Stimulated activated CD8-positive, alpha-beta memory T cell treated with anti-CD3 and anti-CD28 coated beads, Interleukin-7, amount 100 ng/mL, for 4 hours (primary cell): ENCODE results near the gene FLRT1.
A peak's percentile ranks its signal among the peaks of the same experiment; 100 is the strongest.
"Not testable (repeated sequence)": the region's sequence is repeated elsewhere in the genome, so short reads cannot be mapped to it uniquely, and the experiment has no call there.

Experiments
- DNase-seq, 2 donors: peaks; one replicate each; pipeline ENCODE4 v3.0.0-alpha.2; 2020; ENCODE audit warnings: low read depth in 2 of 2

The FLRT1 gene

DNA sequence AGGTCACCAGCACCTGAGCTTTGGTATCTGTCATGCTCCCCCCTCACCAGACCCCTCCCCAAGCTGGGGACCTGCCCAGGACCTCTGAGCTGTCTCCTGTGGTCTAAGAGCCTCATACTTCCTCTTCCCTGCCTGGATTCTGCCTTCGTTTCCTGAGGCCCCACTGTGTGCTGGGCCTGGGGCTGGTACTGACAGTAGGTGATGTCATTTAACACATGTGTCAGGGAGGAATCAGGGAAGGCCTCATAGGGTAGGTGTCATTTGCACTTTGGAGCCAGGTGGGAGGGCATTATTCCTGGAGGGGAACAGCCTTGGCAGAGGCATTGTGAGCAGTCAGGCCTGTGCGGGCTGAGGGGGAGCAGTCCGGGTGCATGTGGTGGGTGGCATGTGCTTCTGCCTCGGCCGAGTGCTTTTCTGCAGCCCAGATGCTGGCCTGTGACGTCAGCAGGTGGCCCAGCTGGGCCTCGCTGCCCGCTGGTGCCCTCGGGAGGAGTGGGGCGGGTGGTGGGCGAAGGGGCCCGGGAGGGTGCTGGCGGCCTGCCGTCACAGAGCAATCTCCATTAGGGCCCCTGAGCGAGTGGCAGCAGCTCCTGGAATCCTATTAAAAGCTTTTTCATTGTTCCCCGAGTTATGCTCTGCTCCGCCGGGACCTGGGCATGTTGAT is 9.1 kb downstream of the FLRT1 start:
- no peak for DNase-seq

- DNase-seq = no peak
Observed at GRCh38 chr11:64045700-64046099, 10.0 kb downstream of the FLRT1 start.

DNA sequence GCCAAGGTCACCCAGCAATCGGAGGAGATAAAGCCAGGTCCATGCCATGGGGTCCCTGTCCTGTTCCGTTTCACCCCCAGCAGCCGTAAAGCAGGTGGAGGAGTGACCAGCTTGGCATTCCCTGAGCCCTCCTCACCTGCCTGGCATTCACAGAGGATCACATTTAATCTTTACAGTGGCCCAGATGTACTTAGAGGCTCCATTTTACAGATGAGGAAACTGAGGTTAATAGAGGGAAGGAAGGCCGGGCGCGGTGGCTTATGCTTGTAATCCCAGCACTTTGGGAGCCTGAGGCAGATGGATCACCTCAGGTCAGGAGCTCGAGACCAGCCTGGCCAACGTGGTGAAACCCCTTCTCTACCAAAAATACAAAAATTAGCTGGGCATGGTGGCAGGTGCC is 11.6 kb downstream of the FLRT1 start:
- not testable (repeated sequence) for DNase-seq

GRCh38 chr11:64048042-64048854 is 12.5 kb downstream of the FLRT1 start:
- no peak for DNase-seq

GRCh38 chr11:64049509-64049908 is 13.8 kb downstream of the FLRT1 start:
- DNase-seq = no peak

DNA sequence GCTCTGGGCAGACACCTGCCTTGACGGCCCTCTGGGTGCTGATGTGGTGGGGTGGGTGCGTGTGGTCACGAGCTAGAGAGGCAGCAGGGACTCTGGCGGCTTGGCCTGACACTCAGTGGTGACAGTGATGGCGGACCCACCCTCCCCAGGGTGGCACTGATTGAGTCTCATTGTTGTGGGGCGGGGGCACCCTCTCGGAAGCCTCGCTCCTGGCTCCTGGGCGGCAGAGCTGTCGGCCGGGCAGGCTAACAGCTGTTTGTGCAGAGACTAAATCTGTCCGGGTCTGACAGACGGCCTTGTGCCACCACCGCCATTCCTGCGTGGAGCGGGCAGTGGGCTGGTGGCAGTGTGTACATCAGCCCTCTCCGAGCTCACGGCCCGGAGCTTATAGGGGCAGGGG is 15.6 kb downstream of the FLRT1 start:
- no peak for DNase-seq

DNA sequence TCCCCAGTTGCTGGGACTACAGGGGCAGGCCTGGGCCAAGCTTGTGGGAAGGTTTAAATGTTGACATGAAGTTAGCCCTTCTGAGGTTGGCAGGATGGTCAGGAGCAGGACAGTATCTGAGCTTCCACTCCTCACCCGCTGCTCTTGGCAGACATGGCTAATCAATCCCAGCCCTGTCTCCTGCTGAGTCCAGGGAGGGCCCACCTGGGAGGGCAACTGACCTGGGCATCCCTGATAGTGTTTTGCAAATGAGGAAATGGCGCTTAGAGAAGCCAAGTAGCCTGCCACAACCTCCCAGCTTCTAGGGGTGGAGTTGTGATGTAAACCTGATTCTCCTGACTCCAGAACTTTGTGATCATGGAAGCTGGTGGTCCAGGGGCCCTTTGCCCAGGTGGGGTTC is 16.7 kb downstream of the FLRT1 start:
- DNase-seq = no peak

GRCh38 chr11:64052938-64053622 is 17.3 kb downstream of the FLRT1 start:
- no peak for DNase-seq

DNA sequence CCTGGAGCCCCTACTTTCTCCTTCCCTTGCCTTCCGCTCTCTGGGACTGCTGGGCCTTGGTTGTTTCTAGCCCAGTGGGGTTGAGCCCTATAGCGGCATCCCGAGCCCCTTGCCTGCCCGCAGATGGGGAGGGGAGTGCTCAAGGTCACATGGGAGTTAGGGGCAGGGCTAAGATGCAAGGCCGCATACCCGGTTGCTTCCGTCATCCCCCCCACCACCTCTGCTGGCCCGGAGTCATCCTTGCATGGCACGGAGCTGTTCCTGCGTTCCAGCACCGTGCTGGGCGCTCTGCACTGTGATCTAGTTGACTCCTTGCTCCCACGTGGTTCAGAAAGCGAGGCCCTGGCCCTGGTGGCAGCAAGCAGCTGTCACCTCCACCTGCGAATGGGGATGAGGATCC is 18.0 kb downstream of the FLRT1 start:
- no peak for DNase-seq

DNA sequence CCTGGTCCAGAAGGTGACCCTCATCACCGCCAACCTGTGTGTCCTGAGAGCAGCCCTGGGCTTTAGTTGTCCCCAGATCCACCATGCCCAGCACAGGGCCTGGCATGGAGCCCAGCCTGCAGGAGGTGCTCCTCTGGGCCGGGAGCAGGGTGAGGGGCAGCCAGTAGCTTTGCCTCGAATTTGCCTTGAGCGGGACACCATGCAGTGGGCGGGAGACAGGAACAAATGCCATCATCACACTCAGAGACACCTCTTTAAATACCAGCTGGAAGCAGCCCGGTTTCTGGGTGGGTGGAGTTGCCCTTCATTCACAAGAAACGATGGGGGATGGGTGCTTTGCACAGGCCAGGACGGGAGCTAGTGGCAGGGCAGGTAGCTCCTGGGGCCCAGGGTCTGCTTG is 19.3 kb downstream of the FLRT1 start:
- no peak for DNase-seq

DNA sequence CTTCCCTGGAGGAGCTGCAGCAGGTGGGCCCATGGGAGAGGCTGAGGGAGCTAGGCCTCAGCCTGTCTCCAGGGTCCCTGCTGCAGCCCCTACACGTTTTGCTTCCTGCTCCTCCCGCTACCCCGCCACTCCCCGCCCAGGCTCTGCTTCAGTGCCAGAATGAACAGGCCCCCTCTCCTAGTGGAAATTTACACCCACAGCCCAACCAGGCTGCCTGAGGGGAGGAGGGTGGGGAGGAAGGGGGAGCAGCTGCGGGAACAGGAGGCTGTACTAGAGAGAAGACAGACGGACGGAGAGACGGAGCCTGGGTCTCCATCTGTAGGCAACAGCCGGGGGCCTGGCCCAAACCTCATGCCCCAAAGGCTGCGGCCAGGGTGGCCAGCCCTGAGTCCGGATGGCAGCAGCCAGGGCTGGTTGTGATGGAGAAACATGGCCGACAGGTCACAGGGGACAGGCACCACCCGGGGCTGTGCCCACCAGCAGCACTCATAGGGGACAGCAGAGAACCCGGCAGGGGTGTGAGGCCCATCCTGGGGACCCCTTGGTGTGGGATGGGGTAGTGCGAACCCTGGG is 20.6 kb downstream of the FLRT1 start:
- DNase-seq = no peak

DNA sequence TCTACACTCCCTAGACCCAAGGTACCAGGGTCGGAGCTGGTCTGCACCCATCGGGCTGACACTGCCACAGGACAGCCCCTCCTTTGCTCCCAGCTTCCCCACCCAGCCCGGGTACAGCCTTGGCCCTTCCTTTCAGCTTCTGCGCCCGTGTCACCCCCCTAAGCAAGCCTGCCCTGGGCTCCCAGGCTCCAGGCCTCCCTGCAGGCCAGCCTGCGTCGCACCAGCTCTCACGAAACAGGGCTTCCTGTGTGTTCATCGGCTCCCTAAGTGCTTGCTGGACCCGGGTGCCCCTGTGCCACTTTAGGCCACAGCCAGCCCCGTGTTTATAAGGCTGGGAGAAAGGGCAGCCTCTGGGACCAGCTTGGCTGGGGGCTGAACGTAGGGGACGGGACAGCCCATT is 21.1 kb downstream of the FLRT1 start:
- no peak for DNase-seq

- no peak for DNase-seq
Observed at GRCh38 chr11:64057890-64058289, 22.2 kb downstream of the FLRT1 start.

- DNase-seq = no peak
Observed at GRCh38 chr11:64058494-64058893, 22.8 kb downstream of the FLRT1 start.

DNA sequence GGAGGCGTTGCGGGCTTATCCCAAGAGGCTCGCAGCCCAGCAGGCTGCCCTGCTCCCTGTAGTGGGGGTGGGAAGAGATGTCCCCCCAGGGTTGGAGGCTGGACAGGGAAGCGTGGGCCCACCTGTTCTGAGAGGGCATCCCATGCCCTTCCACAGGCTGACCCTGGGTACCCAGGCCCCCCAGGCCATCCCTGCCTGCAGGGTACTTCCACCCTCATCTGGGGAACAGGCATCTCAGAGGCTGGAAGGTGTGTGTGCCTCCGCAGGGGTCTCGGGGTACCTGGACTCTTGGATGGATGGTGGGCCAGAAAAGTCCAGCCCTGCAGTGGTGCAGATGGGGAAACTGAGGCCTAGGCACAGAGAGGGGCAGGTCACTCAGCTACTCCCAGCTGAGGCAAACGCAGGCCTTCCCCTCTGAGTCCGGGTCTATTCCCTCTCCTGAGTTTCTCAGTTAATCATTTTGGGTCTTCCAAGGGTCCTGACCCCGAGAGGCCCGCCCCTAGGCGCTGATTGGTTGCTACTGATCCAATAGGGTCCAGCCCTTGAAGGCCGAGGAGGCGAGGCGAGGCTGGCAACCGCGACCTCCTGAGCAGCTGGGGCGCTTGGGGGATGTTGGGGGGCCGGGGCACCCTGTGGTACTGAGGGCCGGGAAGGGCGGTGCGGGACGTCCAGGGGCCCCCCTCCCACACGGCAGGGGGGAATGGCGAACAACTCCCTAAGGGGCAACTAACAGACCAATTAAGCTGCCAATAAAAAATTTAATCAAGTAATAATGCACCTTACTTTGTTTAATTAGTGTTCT is 23.8 kb downstream of the FLRT1 start:
- DNase-seq = no peak

DNA sequence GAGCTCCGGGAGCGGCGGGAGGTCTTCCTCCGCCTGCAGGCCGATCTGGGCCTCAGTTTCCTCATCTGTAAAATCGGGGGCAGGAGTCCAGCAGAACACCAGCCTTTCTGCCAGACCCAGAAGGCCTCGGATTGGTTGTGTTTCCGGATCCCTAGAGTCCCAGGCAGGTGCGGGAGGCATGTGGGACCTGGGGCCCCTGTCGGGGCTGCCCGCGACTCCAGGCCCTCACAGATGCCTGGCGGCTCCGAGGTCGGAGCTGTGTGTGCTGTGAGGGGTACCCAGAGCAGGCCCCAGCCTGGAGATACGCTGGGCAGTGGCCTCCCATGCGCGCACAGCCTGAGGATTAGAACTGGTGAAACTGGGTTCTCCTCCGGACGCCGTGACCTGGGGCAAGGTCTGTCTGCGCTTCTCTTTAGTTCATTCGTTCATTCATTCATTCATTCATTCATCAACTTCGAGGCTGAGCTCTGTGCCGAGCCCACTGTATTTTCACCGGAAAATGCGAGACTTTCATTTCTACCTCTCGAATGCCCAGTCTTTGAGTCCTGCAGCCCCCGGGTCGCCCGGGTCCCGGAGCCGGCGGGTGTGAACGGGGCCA is 24.6 kb downstream of the FLRT1 start:
- DNase-seq = no peak

GRCh38 chr11:64060861-64061444 is 25.2 kb downstream of the FLRT1 start:
- peak; percentile 11 to 51 for DNase-seq

DNA sequence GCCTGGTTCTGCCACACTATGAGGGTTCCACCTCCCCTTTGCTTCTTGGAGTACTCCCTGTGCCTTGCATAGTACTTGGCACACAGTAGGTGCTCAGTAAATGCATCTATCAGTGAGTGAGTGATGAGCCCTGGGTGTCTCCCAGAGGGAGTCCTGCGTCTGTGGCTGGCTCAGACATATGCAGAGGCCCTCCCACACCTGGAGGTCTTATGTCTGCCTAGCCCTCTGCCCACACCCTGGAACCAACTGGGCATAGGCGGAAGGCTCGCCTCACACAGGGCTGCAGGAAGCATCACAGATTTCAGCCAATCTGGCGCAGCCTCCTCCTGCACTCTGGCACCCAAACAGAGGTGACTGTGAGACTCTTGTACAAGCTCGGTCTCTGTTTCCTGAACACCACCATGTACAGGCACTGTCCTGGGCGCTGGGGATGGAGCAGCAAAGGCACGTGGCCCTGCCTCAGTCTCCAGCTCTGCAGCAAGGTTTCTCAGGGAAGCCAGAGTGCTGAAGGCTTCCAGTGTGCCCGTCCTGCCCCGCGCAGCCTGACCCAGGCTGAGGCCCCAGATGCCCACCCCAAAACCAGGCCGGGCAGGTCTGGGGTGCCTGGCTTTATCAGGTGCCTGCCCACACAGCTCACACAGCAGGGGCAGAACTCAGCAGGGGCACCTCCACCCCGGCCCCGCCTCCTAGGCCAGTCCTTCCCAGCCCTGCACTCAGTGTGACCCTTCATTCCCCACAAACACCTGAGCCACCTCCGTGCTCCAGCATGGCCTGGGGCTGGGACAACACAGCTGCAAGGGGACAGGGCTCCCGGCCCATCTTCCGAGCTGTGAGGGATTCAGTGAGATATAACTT is 26.7 kb downstream of the FLRT1 start:
- no peak for DNase-seq

GRCh38 chr11:64063777-64064176 is 28.0 kb downstream of the FLRT1 start:
- DNase-seq = no peak
